GM12878 (cell line): Measurements from ENCODE around the gene ARPC1B. TPM values are rescaled to one million over a fixed set of nuclear protein-coding genes. Genes with fewer than 3 reads are reported as not detected.

Experiments used
- GABPA ChIP-seq: IDR thresholded peaks from 2 replicates; pipeline ENCODE4 v1.6.1; 2014; ENCODE audit warnings: antibody characterized with exemption, low read depth, mild to moderate bottlenecking, inconsistent platforms
- GATAD2B ChIP-seq: fragments of 450-650 bp; conservative IDR thresholded peaks from 2 replicates; pipeline ENCODE4 v1.6.1; 2017; ENCODE audit warnings: low read depth, mild to moderate bottlenecking, moderate library complexity
- MXI1 ChIP-seq: fragments of 150-350 bp; IDR thresholded peaks from 2 replicates; pipeline ENCODE4 v1.6.1; 2011; ENCODE audit warnings: low read depth, mild to moderate bottlenecking, inconsistent platforms, low read length, improper control_type of control experiment
- NBN ChIP-seq: fragments of 450-650 bp; IDR thresholded peaks from 2 replicates; pipeline ENCODE4 v1.6.1; 2016
- NFIC ChIP-seq: IDR thresholded peaks from 2 replicates; pipeline ENCODE4 v1.6.1; 2012; ENCODE audit warnings: low read depth, mild to moderate bottlenecking, inconsistent platforms, low read length, moderate library complexity
- NR2F1 ChIP-seq: fragments of 450-650 bp; conservative IDR thresholded peaks from 2 replicates; pipeline ENCODE4 v1.6.1; 2017; ENCODE audit warnings: mild to moderate bottlenecking
- SMARCA5 ChIP-seq: fragments of 450-650 bp; IDR thresholded peaks from 2 replicates; pipeline ENCODE4 v1.6.1; 2017; ENCODE audit warnings: mild to moderate bottlenecking
- SREBF2 ChIP-seq: IDR thresholded peaks from 2 replicates; pipeline ENCODE4 v1.6.1; 2012; ENCODE audit warnings: mild to moderate bottlenecking, low read length
- SRF ChIP-seq, 2 experiments: IDR thresholded peaks; 2 replicates each; pipeline ENCODE4 v1.6.1; 2011; ENCODE audit warnings: low read depth in 2 of 2, low read length in 2 of 2, mild to moderate bottlenecking in 1 of 2, moderate library complexity in 1 of 2
- TAF1 ChIP-seq: IDR thresholded peaks from 2 replicates; pipeline ENCODE4 v1.6.1; 2011; ENCODE audit warnings: mild to moderate bottlenecking, low read depth, low read length, borderline replicate concordance
- TCF7 ChIP-seq: IDR thresholded peaks from 2 replicates; pipeline ENCODE4 v1.6.1; 2014; ENCODE audit warnings: antibody characterized with exemption, borderline replicate concordance
- polyA plus RNA-seq, 11 experiments: library from polyadenylated mRNA; depleted of rRNA in 4 of 11; unstranded in 6 of 11; stranded (reverse) in 5 of 11; fragments of >200 nt; fragmentation: Nextera tagmentation in 4 of 11; fragmentation: Illumina TruSeq in 1 of 11; extraction: Ambion mirVana in 4 of 11; extraction: Trizol in 1 of 11; gene quantifications; 1 replicate in 1 of 11; 2 replicates in 10 of 11; pipeline versions ENCODE4 v1.2.1 to v1.2.3, GENCODE V29; 2011 to 2016; ENCODE audit warnings: inconsistent platforms in 2 of 11, missing spikeins in 2 of 11, low read depth in 1 of 11
- total RNA-seq, 4 experiments: library from RNA; depleted of rRNA in 3 of 4; stranded (reverse); fragments of >200 nt in 3 of 4; fragmentation: Illumina TruSeq in 1 of 4; extraction: Trizol in 1 of 4; gene quantifications; 2 replicates each; pipeline versions ENCODE4 v1.2.1 to v1.2.3, GENCODE V29; 2013 to 2021
- TF ChIP-seq, protein P1 (sequence below): fragments of 450-650 bp; formaldehyde crosslinking; IDR thresholded peaks from 2 replicates; pipeline ENCODE4 v1.4.0; 2020; ENCODE audit warnings: mild to moderate bottlenecking, moderate library complexity
- TF ChIP-seq, protein P2 (sequence below): IDR thresholded peaks from 2 replicates; pipeline ENCODE4 v1.6.1; 2012; ENCODE audit warnings: low read length, inconsistent platforms
- TF ChIP-seq, protein P3 (sequence below): fragments of 450-650 bp; IDR thresholded peaks from 2 replicates; pipeline ENCODE4 v1.6.1; 2017; ENCODE audit warnings: mild to moderate bottlenecking
- TF ChIP-seq, protein P4 (sequence below): fragments of 450-650 bp; IDR thresholded peaks from 2 replicates; pipeline ENCODE4 v1.6.1; 2016; ENCODE audit warnings: mild to moderate bottlenecking
- TF ChIP-seq, protein P5 (sequence below): IDR thresholded peaks from 2 replicates; pipeline ENCODE4 v1.6.1; 2012; ENCODE audit warnings: improper control_type of control experiment, low read depth, low read length; ENCODE audit not compliant: insufficient replicate concordance

ARPC1B gene
- total and polyA plus RNA-seq, 10 of the 15 experiments (the other 5 are each of a cell fraction or from before 2014, with no cell fraction given): 14.1 to 762 (median 387) TPM

DNA sequence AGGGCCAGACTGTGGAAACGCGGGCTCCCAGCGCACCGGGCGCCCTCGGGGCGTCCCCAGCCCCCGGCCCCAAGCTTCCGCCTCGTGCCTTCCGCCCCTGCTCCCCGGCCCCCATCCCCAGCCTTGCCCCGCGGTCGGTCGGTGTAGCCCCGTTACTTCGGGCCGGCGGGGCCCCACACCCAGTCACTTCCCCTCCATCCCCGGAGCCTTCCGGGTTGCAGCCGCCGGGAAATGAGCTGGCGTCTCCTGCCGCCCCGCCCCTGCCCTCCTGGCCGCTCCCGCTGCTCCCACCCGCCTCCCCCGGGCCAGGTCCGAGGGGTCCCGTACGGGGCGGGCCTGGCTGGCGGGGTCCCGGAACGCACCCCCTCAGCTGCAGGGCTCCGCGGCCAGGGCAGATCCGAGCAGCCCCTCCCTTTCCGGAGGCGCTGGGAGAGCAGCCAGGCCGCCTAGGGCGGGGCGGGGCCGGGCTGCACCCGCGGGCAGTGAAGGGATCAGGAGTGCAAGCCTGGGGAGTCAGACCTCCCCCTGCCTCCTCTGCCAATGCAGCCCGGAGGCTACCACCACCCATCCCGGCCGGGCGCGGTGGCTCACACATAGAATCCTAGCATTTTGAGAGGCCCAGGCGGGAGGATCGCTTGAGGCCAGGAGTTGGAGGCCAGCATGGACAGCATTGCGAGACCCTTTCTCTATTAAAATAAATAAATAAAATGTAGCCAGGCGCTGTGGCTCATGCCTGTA is 709 bp downstream of the ARPC1B start (continued):
- TF ChIP-seq, protein P1, sequence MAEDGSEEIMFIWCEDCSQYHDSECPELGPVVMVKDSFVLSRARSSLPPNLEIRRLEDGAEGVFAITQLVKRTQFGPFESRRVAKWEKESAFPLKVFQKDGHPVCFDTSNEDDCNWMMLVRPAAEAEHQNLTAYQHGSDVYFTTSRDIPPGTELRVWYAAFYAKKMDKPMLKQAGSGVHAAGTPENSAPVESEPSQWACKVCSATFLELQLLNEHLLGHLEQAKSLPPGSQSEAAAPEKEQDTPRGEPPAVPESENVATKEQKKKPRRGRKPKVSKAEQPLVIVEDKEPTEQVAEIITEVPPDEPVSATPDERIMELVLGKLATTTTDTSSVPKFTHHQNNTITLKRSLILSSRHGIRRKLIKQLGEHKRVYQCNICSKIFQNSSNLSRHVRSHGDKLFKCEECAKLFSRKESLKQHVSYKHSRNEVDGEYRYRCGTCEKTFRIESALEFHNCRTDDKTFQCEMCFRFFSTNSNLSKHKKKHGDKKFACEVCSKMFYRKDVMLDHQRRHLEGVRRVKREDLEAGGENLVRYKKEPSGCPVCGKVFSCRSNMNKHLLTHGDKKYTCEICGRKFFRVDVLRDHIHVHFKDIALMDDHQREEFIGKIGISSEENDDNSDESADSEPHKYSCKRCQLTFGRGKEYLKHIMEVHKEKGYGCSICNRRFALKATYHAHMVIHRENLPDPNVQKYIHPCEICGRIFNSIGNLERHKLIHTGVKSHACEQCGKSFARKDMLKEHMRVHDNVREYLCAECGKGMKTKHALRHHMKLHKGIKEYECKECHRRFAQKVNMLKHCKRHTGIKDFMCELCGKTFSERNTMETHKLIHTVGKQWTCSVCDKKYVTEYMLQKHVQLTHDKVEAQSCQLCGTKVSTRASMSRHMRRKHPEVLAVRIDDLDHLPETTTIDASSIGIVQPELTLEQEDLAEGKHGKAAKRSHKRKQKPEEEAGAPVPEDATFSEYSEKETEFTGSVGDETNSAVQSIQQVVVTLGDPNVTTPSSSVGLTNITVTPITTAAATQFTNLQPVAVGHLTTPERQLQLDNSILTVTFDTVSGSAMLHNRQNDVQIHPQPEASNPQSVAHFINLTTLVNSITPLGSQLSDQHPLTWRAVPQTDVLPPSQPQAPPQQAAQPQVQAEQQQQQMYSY (CRISPR knock-in tag): no peak
- TF ChIP-seq NBN (0 out of 2 replicates have a peak, but pooled peaks have one; percentile 45), TAF1 (no peak), GATAD2B (peak; percentile 71; the same call in 1 of the 2 replicates), TCF7 (no peak), SREBF2 (no peak), MXI1 (no peak), GABPA (no peak), SRF (IDR thresholded peaks at IDR 0.05; ENCODE audit: low read depth in 2 of 2, low read length in 2 of 2) (no peak), NFIC (no peak), NR2F1 (0 out of 2 replicates have a peak, but pooled peaks have one; percentile 19), SMARCA5 (peak; percentile 83; the same call in 1 of the 2 replicates)
- TF ChIP-seq, protein P2, sequence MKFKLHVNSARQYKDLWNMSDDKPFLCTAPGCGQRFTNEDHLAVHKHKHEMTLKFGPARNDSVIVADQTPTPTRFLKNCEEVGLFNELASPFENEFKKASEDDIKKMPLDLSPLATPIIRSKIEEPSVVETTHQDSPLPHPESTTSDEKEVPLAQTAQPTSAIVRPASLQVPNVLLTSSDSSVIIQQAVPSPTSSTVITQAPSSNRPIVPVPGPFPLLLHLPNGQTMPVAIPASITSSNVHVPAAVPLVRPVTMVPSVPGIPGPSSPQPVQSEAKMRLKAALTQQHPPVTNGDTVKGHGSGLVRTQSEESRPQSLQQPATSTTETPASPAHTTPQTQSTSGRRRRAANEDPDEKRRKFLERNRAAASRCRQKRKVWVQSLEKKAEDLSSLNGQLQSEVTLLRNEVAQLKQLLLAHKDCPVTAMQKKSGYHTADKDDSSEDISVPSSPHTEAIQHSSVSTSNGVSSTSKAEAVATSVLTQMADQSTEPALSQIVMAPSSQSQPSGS: no peak
- TF ChIP-seq, protein P3, sequence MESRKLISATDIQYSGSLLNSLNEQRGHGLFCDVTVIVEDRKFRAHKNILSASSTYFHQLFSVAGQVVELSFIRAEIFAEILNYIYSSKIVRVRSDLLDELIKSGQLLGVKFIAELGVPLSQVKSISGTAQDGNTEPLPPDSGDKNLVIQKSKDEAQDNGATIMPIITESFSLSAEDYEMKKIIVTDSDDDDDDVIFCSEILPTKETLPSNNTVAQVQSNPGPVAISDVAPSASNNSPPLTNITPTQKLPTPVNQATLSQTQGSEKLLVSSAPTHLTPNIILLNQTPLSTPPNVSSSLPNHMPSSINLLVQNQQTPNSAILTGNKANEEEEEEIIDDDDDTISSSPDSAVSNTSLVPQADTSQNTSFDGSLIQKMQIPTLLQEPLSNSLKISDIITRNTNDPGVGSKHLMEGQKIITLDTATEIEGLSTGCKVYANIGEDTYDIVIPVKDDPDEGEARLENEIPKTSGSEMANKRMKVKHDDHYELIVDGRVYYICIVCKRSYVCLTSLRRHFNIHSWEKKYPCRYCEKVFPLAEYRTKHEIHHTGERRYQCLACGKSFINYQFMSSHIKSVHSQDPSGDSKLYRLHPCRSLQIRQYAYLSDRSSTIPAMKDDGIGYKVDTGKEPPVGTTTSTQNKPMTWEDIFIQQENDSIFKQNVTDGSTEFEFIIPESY: no peak
- TF ChIP-seq, protein P4, sequence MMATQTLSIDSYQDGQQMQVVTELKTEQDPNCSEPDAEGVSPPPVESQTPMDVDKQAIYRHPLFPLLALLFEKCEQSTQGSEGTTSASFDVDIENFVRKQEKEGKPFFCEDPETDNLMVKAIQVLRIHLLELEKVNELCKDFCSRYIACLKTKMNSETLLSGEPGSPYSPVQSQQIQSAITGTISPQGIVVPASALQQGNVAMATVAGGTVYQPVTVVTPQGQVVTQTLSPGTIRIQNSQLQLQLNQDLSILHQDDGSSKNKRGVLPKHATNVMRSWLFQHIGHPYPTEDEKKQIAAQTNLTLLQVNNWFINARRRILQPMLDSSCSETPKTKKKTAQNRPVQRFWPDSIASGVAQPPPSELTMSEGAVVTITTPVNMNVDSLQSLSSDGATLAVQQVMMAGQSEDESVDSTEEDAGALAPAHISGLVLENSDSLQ: no peak
- TF ChIP-seq, protein P5, sequence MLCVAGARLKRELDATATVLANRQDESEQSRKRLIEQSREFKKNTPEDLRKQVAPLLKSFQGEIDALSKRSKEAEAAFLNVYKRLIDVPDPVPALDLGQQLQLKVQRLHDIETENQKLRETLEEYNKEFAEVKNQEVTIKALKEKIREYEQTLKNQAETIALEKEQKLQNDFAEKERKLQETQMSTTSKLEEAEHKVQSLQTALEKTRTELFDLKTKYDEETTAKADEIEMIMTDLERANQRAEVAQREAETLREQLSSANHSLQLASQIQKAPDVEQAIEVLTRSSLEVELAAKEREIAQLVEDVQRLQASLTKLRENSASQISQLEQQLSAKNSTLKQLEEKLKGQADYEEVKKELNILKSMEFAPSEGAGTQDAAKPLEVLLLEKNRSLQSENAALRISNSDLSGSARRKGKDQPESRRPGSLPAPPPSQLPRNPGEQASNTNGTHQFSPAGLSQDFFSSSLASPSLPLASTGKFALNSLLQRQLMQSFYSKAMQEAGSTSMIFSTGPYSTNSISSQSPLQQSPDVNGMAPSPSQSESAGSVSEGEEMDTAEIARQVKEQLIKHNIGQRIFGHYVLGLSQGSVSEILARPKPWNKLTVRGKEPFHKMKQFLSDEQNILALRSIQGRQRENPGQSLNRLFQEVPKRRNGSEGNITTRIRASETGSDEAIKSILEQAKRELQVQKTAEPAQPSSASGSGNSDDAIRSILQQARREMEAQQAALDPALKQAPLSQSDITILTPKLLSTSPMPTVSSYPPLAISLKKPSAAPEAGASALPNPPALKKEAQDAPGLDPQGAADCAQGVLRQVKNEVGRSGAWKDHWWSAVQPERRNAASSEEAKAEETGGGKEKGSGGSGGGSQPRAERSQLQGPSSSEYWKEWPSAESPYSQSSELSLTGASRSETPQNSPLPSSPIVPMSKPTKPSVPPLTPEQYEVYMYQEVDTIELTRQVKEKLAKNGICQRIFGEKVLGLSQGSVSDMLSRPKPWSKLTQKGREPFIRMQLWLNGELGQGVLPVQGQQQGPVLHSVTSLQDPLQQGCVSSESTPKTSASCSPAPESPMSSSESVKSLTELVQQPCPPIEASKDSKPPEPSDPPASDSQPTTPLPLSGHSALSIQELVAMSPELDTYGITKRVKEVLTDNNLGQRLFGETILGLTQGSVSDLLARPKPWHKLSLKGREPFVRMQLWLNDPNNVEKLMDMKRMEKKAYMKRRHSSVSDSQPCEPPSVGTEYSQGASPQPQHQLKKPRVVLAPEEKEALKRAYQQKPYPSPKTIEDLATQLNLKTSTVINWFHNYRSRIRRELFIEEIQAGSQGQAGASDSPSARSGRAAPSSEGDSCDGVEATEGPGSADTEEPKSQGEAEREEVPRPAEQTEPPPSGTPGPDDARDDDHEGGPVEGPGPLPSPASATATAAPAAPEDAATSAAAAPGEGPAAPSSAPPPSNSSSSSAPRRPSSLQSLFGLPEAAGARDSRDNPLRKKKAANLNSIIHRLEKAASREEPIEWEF: no peak
